HG03064 (cell line): Measurements from ENCODE around the gene COBL.

Experiments used
- ATAC-seq: cut with Tn5 transposase; IDR thresholded peaks from one replicate; pipeline ENCODE4 v1.9.1; 2021; ENCODE audit warnings: low read depth; ENCODE audit not compliant: unreplicated experiment

COBL gene

GRCh38 chr7:51101111-51101757, 215.4 kb downstream of the COBL start:
- ATAC-seq: no peak

DNA sequence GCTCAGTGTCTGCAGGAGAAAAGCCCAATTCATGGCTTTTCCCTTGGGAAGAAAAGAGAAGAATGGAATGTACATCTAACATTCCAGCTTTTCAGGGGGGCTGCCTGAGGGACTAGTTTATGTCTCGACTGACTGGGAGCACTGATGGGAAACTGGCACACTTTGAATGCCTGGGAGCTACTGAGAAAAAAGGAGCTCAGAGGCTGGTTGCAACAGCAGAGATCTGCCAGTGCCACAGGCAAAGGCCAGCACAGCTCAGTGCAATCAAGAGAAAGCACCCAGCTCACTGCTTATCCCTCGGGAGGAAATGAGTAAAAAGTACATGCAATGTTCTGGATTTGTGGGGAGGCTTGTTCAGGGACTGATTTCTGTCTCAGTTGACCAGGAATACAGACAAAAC, 226.2 kb downstream of the COBL start:
- no peak for ATAC-seq

DNA sequence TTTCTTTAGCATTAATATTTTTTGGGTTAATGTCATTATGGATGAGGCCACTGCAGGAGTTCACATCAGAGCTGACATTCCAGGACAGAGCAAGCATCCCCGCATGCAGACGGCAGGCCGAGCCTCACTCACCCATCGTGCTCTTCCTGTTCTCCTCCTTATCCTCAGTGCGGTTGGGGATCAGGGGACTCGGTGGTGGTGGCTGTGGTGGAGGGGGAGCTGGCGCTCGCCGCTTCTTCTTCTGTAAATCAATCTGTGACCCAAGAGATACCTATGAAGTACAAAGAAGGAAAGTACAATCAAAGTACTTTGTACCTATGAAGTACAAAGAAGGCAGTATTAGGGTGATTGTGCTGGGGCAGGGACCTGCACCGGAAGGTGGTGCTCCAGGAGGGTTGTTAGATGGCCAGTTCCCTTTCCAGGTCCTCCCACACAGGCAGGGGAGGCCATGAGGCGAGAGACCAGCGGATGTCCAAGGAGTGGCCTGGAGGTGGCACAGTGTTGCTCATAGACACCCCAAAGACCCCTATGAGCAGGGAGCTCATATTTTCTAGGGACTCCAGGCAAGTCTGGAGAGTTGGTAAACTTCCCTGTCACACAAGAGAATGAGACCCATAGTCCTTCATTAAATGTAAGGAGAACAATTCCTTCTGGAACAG, 231.4 kb downstream of the COBL start:
- ATAC-seq: no peak

GRCh38 chr7:51084121-51084520, 232.5 kb downstream of the COBL start:
- no peak for ATAC-seq

- no peak for ATAC-seq
These were observed 233.6 kb downstream of the COBL start for GRCh38 chr7:51082940-51083533.

DNA sequence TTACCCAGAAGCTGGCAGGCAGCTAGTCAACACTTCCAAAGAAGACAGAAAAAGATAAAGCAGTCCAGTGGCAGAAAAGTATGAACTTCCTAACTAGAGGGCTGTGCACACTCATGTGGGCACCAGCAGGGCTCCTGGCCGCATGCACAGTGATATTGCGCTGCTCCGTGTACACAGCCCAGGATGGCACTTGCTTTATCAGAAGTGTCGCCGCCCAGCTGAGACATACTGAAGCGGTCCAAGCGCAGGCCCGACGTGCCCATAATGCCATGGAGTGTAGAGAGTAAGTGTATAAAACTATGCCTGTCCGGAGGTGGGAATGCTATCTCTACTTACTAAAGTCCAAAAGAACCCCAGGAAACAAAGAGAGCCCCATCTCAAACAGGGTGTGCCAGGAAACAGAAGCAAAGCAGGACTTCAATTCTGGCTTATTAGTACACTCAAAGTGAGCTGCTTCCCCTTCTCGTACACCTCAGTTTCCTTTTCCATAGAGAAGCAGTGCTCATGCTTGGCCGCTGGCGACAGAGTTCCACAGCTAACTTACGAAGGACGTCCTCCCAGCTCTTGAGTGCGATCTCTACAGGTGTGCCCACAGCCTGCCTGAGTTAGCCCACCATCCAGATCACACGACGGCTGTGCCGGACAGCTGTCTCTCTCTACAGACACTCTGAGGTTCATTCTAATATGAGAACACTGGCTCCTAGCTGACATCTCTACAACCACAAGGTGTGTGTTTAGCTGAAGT, 234.3 kb downstream of the COBL start:
- ATAC-seq: no peak

DNA sequence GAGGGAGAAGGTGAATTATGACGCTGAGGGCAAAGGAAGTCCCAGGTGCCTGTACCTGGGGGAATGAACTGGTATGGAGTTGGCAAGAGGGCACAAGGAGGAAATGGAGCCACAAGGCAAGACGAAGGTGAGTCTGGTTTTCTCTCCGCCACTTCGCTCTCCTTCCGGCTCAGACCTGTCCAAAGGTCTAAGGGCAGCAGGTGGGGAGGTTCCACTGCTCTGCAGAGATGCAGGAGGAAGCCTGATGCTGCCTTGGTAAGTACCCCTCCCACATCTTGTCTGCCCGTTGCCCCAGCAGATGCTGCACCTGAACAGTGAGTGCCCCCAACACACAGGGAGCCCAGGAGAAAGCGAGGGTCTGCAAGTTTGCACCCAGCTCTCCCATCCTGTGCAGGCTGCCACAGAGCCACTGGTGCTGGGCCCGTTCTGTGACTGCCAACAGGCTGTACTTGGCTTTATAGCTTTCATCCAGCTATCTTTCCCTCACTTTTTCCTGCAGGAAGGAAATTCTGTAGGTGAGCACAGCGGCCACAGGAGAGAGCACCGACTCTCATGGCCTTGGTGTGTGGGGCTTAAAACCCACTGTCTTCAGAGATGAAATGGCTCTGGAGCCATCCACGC, 235.2 kb downstream of the COBL start:
- ATAC-seq: no peak

DNA sequence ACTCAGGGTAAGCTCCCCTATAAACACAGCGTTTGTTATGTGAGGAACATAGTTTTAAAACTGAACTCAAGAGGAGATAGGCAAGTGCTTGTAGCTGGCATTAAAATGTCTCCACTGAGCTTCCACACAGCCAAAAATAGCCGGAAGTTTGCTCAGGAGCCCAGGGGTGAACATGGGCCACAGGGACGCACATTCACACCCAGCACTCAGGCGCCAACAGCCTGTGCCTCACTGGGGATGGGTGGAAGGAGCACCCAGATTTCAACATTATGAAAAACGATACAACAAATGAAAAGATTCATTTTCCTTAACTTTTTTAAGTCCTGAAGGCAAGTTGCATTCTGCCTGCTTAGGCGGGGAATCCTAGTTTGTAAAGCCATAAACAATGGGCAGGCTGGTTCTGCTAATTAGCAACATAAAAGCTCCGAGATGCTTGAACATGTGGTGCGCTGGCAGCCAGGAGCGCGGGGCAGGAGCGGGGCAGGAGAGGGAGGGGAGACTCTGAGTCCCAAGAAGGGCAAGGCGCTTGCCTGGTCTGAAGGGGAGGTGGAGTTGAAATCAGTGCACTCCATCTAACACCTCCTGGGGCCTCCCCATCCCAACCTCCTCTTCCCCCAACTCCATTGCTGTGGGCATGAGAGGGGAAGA, 235.9 kb downstream of the COBL start:
- no peak for ATAC-seq

GRCh38 chr7:51080216-51080615, 236.4 kb downstream of the COBL start:
- no peak for ATAC-seq

DNA sequence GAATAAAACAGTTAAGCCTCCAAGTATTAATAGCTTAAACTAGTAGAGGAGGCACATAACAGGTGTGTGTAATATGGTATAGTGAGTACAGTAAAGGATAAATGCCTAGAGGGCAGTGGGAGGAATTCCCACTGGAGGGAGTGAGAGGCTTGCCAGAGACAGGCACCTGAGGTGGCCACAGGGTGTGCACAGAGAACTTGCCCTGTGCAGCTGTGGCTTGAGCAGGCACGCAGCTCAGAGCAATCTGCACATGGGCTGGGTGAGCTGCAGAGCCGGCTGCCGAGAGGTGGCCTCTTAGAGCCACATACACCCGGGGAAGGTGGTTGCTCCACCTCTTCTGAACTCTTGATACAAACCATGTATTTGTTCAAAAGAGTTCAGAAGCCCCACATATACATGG, 237.1 kb downstream of the COBL start:
- ATAC-seq: no peak

DNA sequence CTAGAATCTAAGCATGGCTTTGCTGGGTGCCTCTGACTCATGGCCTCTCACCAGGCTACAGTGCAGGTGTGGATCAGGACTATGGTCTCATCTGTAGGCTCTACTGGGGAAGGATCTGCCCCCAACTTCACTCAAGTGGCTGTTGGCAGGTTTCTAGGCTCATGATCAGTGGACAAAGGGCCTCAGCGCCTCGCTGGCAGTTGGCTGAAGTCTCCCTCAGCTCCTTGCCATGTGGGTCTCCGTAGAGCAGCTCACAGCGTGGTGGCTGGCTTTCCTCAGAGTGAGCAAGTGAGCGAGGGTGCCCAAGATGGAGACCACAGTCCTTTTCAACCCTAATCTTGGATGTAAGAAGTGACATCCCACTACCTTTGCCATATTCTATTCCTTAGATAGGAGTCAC, 238.0 kb downstream of the COBL start:
- ATAC-seq: no peak

GRCh38 chr7:51077987-51078370, 238.6 kb downstream of the COBL start:
- no peak for ATAC-seq

DNA sequence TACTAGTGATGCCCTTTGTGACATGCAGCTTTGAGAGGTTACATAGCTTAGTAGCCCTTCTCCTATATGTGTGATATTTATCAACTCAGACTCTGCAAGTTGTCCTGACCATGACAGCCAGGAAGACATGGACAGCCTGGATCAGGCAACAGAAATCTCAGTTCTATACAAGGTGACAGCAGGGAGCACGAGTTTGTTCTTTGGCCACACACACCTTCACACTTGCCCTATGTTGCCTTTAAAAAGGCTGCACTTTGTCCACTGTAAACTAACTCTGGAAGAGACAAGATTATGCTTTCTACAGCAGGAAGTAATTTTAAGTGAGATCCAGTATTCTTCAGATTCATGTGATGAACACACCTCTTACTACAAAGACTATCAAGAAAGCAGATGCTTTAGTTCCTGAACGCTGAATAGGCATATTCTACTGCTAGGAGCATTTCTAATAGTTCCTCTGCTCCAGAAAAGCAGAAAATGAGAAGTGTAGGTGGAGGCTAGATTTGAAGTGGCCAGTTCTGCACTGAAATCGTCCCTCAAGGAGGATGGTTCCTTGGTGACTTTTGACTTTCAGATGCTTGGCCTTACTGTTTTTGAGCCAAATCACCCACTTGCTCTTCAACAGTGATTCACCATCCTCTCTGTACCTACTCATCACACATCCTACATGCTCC, 239.2 kb downstream of the COBL start:
- no peak for ATAC-seq

- ATAC-seq: no peak
These were observed 240.7 kb downstream of the COBL start for GRCh38 chr7:51075681-51076580.

DNA sequence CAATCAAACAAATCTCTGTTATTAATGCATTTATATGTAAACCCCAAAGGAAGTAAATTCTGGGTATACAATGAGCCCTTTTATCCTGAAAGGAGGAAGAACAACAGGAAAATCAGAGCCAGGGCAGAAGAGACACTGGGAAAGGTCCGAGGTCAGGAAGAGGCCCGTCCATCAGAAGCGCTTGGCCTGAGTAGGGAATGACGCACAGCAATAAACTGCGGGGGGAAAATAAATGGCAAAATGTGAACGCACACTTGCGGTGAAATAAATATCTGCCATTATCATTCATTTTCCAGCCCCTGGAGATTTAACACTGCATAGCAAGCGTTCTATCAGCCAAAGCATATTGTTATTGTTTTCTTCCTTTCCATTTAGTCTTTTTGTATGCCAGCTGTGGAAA, 243.4 kb downstream of the COBL start:
- no peak for ATAC-seq

DNA sequence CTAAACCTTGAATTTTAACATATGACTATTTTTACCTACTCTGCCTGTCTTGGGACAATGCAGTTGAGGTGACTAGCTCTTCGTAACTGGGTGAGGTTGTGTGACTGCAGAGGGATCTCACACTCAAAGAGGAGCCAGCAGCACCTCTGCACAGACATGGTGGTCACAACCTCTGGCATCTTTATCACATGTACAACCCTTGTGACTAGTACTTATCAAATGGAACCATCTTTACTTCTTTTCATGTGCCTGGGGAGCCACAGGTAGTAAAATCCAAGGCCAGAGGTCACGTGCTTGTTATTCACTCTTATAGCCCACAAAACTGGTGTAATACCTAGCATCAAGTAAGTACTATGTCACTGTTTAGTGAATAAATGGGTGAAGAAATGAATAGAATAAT, 244.3 kb downstream of the COBL start:
- ATAC-seq: no peak

- ATAC-seq: no peak
These were observed 245.2 kb downstream of the COBL start for GRCh38 chr7:51071427-51071826.

GRCh38 chr7:51070151-51070550, 246.5 kb downstream of the COBL start:
- ATAC-seq: no peak
